Adipocyte (in vitro differentiated cells): Measurements from ENCODE around the gene HIRA.

Experiments used
- DNase-seq: peaks from one replicate; pipeline ENCODE4 v3.0.0-alpha.2; 2015; ENCODE audit warnings: low read depth
- H3K27me3 ChIP-seq: replicated peaks from 2 replicates; pipeline ENCODE4 v1.7.0; 2013; ENCODE audit warnings: mild to moderate bottlenecking, low read length, moderate library complexity; ENCODE audit not compliant: control insufficient read depth, insufficient read depth
- H3K36me3 ChIP-seq: 2 replicates; pipeline ENCODE4 v1.7.0; 2013; ENCODE audit warnings: low read length, mild to moderate bottlenecking, moderate library complexity; ENCODE audit not compliant: control insufficient read depth, insufficient read depth, severe bottlenecking
- H3K4me1 ChIP-seq: 2 replicates; pipeline ENCODE4 v1.7.0; 2013; ENCODE audit warnings: mild to moderate bottlenecking, low read length, moderate library complexity; ENCODE audit not compliant: control insufficient read depth, insufficient read depth
- H3K4me3 ChIP-seq: 2 replicates; pipeline ENCODE4 v1.7.0; 2013; ENCODE audit warnings: mild to moderate bottlenecking, low read length, moderate library complexity
- H3K9ac ChIP-seq: 2 replicates; pipeline ENCODE4 v1.7.0; 2013; ENCODE audit warnings: mild to moderate bottlenecking, low read length, moderate library complexity
- H3K9me3 ChIP-seq: 2 replicates; pipeline ENCODE4 v1.7.0; 2013; ENCODE audit warnings: mild to moderate bottlenecking, low read length, moderate library complexity; ENCODE audit not compliant: control insufficient read depth

The HIRA gene

GRCh38 chr22:19431649-19432132 is at the start of gene HIRA:
Gene HIRA (minus strand): TSS chr22:19431733. CDS start chr22:19431476, 257 bp downstream.
- Histone ChIP-seq H3K4me3 (peak within 1 kb of the TSS; percentile 94), H3K27me3 (no peaks in the 10 kb centered on the region), H3K9ac (peak within 1 kb of the TSS; percentile 93), H3K36me3 (peaks cover 21% of the 10 kb centered on the region), H3K9me3 (no peaks in the 10 kb centered on the region), H3K4me1 (peaks cover 29% of the 10 kb centered on the region)
- DNase-seq = peak; percentile 88

GRCh38 chr22:19480789-19481188 is 49.3 kb upstream of the HIRA start:
- Histone ChIP-seq H3K27me3 (no peaks in the 10 kb centered on the region), H3K9ac (no peak overlapping the region), H3K9me3 (no peaks in the 10 kb centered on the region), H3K36me3 (peaks cover 3% of the 10 kb centered on the region), H3K4me1 (peaks cover 29% of the 10 kb centered on the region), H3K4me3 (no peak overlapping the region)
- DNase-seq = no peak

- H3K4me1 ChIP-seq = peaks cover 36% of the 10 kb centered on the region
- H3K9ac ChIP-seq = peak overlapping the region; percentile 96
- H3K36me3 ChIP-seq = peaks cover 3% of the 10 kb centered on the region
- no peak for DNase-seq
- H3K27me3 ChIP-seq = no peaks in the 10 kb centered on the region
- H3K4me3 ChIP-seq = peak overlapping the region; percentile 99
- H3K9me3 ChIP-seq = no peaks in the 10 kb centered on the region
These were observed 48.6 kb upstream of the HIRA start for GRCh38 chr22:19480173-19480568.

- Histone ChIP-seq H3K9ac (peak within 1 kb of the TSS; percentile 96), H3K4me3 (peak within 1 kb of the TSS; percentile 99), H3K9me3 (no peaks in the 10 kb centered on the region), H3K27me3 (no peaks in the 10 kb centered on the region), H3K4me1 (peaks cover 37% of the 10 kb centered on the region), H3K36me3 (peaks cover 9% of the 10 kb centered on the region)
- DNase-seq = peak; percentile 99
These were observed 48.0 kb upstream of the HIRA start, which contains the start of gene CDC45 for GRCh38 chr22:19479355-19480172. Gene CDC45 (plus strand): TSS chr22:19479920. CDS start chr22:19479969, 49 bp downstream.

- peaks cover 13% of the 10 kb centered on the region for H3K36me3 ChIP-seq
- DNase-seq = peak; percentile 93
These were observed 47.4 kb upstream of the HIRA start, which contains the start of gene UFD1 for GRCh38 chr22:19478901-19479354. Gene UFD1 (minus strand): TSS chr22:19479193. CDS start chr22:19479085, 108 bp downstream.

GRCh38 chr22:19478045-19478900 is 46.7 kb upstream of the HIRA start:
- H3K4me1 ChIP-seq = peaks cover 33% of the 10 kb centered on the region
- DNase-seq = peak; percentile 54
- peaks cover 20% of the 10 kb centered on the region for H3K36me3 ChIP-seq
- no peaks in the 10 kb centered on the region for H3K9me3 ChIP-seq
- H3K4me3 ChIP-seq = peak overlapping the region; percentile 99
- peak overlapping the region; percentile 96 for H3K9ac ChIP-seq
- H3K27me3 ChIP-seq = no peaks in the 10 kb centered on the region

More at GRCh38 chr22:19478901-19479354, 47.4 kb upstream of the HIRA start, which contains the start of gene UFD1:
- Histone ChIP-seq H3K9me3 (no peaks in the 10 kb centered on the region), H3K9ac (peak within 1 kb of the TSS; percentile 96), H3K4me3 (peak within 1 kb of the TSS; percentile 99), H3K4me1 (peaks cover 37% of the 10 kb centered on the region), H3K27me3 (no peaks in the 10 kb centered on the region)

- DNase-seq = peak; percentile 54
- peaks cover 33% of the 10 kb centered on the region for H3K4me1 ChIP-seq
- peak overlapping the region; percentile 96 for H3K9ac ChIP-seq
- H3K27me3 ChIP-seq = no peaks in the 10 kb centered on the region
- H3K9me3 ChIP-seq = no peaks in the 10 kb centered on the region
- H3K4me3 ChIP-seq = peak overlapping the region; percentile 99
- H3K36me3 ChIP-seq = peaks cover 27% of the 10 kb centered on the region
These were observed 46.0 kb upstream of the HIRA start for GRCh38 chr22:19477321-19478044.

GRCh38 chr22:19476023-19476422 is 44.5 kb upstream of the HIRA start:
- Histone ChIP-seq H3K4me3 (no peak overlapping the region), H3K9ac (peak overlapping the region; percentile 12), H3K4me1 (peaks cover 33% of the 10 kb centered on the region), H3K9me3 (no peaks in the 10 kb centered on the region), H3K36me3 (peaks cover 42% of the 10 kb centered on the region), H3K27me3 (no peaks in the 10 kb centered on the region)
- DNase-seq = no peak

- DNase-seq = no peak
- no peaks in the 10 kb centered on the region for H3K9me3 ChIP-seq
- no peak overlapping the region for H3K9ac ChIP-seq
- peaks cover 27% of the 10 kb centered on the region for H3K4me1 ChIP-seq
- no peak overlapping the region for H3K4me3 ChIP-seq
- H3K36me3 ChIP-seq = peaks cover 66% of the 10 kb centered on the region
- no peaks in the 10 kb centered on the region for H3K27me3 ChIP-seq
These were observed 42.0 kb upstream of the HIRA start for GRCh38 chr22:19473578-19473977.

GRCh38 chr22:19472233-19472632 is 40.7 kb upstream of the HIRA start:
- Histone ChIP-seq H3K9me3 (no peaks in the 10 kb centered on the region), H3K4me1 (peaks cover 16% of the 10 kb centered on the region), H3K9ac (no peak overlapping the region), H3K36me3 (peaks cover 80% of the 10 kb centered on the region), H3K4me3 (no peak overlapping the region), H3K27me3 (no peaks in the 10 kb centered on the region)
- no peak for DNase-seq
